Naive thymus-derived CD4-positive, alpha-beta T cell (primary cell): ENCODE data around the gene TAF7L. TPM values are rescaled to one million over a fixed set of nuclear protein-coding genes. Genes with fewer than 3 reads are reported as not detected.
A peak's percentile ranks its signal among the peaks of the same experiment; 100 is the strongest.

Experiments used
- ATAC-seq: fragments of 150-1000 bp; cut with Tn5 transposase; 2 replicates; pipeline ENCODE4 v1.10.0; 2021; ENCODE audit warnings: mild to moderate bottlenecking, moderate library complexity
- CTCF ChIA-PET: fragments of 350-600 bp; sonication (Branson Sonifier 250); formaldehyde crosslinking; loops from one replicate; lab custom pipeline; 2021; ENCODE audit warnings: antibody characterized with exemption; lab: Charles Lee
- POLR2A ChIA-PET: fragments of 350-600 bp; sonication (Branson Sonifier 250); formaldehyde crosslinking; loops from one replicate; lab custom pipeline; 2021; ENCODE audit warnings: antibody characterized with exemption, inconsistent platforms; lab: Charles Lee
- DNase-seq, 9 donors: peaks; one replicate each; pipeline versions ENCODE4 v3.0.0 to v3.0.0-alpha.2; 2020 to 2022; ENCODE audit warnings: mixed read lengths in 1 of 9
- H3K27ac ChIP-seq: one replicate; pipeline ENCODE4 v1.7.0; 2013; ENCODE audit warnings: mild to moderate bottlenecking, low read depth, low read length, moderate library complexity
- H3K27me3 ChIP-seq, 2 donors: one replicate each; pipeline ENCODE4 v1.7.0; 2013; ENCODE audit warnings: low read length in 2 of 2, mild to moderate bottlenecking in 2 of 2, moderate library complexity in 2 of 2; ENCODE audit not compliant: control insufficient read depth in 2 of 2, insufficient read depth in 2 of 2
- H3K36me3 ChIP-seq, 3 experiments: 1 replicate in 2 of 3; 2 replicates in 1 of 3; pipeline ENCODE4 v1.7.0; 2013; ENCODE audit warnings: low read length in 3 of 3, mild to moderate bottlenecking in 3 of 3, moderate library complexity in 1 of 3; ENCODE audit not compliant: insufficient read depth in 3 of 3, control insufficient read depth in 2 of 3
- H3K4me1 ChIP-seq, 2 donors: one replicate each; pipeline ENCODE4 v1.7.0; 2013; ENCODE audit warnings: low read length in 2 of 2, mild to moderate bottlenecking in 2 of 2, moderate library complexity in 1 of 2; ENCODE audit not compliant: control insufficient read depth in 2 of 2, insufficient read depth in 2 of 2
- H3K4me3 ChIP-seq: 2 replicates; pipeline ENCODE4 v1.7.0; 2013; ENCODE audit warnings: mild to moderate bottlenecking, low read length
- H3K9me3 ChIP-seq, 3 experiments: 1 replicate in 2 of 3; 2 replicates in 1 of 3; pipeline ENCODE4 v1.7.0; 2013; ENCODE audit warnings: low read length in 3 of 3; ENCODE audit not compliant: control insufficient read depth in 2 of 3
- H3K27ac Mint-ChIP-seq, 9 donors: one replicate each; pipeline ENCODE4 v1.8.0; 2020 to 2022; ENCODE audit warnings: mixed read lengths in 9 of 9, mild to moderate bottlenecking in 8 of 9, moderate library complexity in 5 of 9, inconsistent platforms in 2 of 9
- H3K27me3 Mint-ChIP-seq, 5 donors: one replicate each; pipeline ENCODE4 v1.8.0; 2021 to 2022; ENCODE audit warnings: mixed read lengths in 5 of 5, mild to moderate bottlenecking in 1 of 5
- H3K36me3 Mint-ChIP-seq, 5 donors: one replicate each; pipeline ENCODE4 v1.8.0; 2020 to 2022; ENCODE audit warnings: mixed read lengths in 5 of 5, mild to moderate bottlenecking in 3 of 5, inconsistent platforms in 1 of 5
- H3K4me1 Mint-ChIP-seq, 7 donors: one replicate each; pipeline ENCODE4 v1.8.0; 2020 to 2022; ENCODE audit warnings: mixed read lengths in 7 of 7, mild to moderate bottlenecking in 3 of 7, inconsistent platforms in 1 of 7
- H3K4me3 Mint-ChIP-seq, 10 donors: one replicate each; pipeline ENCODE4 v1.8.0; 2020 to 2022; ENCODE audit warnings: mild to moderate bottlenecking in 10 of 10, mixed read lengths in 10 of 10, moderate library complexity in 6 of 10, inconsistent platforms in 2 of 10
- H3K9me3 Mint-ChIP-seq, 11 donors: one replicate each; pipeline ENCODE4 v1.8.0; 2020 to 2022; ENCODE audit warnings: mixed read lengths in 11 of 11, mild to moderate bottlenecking in 4 of 11, inconsistent platforms in 1 of 11, moderate library complexity in 1 of 11
- intact Hi-C, 2 donors: fragments of 100-400 bp; cut with micrococcal nuclease; formaldehyde crosslinking; loops; one replicate each; pipeline ENCODE4 v1.15.1; 2023
- polyA plus RNA-seq, 2 donors: library from polyadenylated mRNA; unstranded; fragments of 300-500 nt; fragmentation: Illumina TruSeq; gene quantifications; one replicate each; pipeline ENCODE4 v1.2.3, GENCODE V29; 2021
- total RNA-seq, 6 experiments: library from RNA in 5 of 6; stranded (reverse) in 5 of 6; gene quantifications; 1 replicate in 5 of 6; 2 replicates in 1 of 6; pipeline ENCODE4 v1.2.3 and lab custom pipeline; 2021 to 2026

The TAF7L gene
- total and polyA plus RNA-seq, 7 experiments from 2014 or later, result 0.15 TPM; not detected in 6

GRCh38 chrX:101287402-101287801, 3.7 kb downstream of the TAF7L start:
- ATAC-seq, result peak; percentile 55

GRCh38 chrX:101276238-101276637, 14.9 kb downstream of the TAF7L start:
- Histone ChIP-seq H3K27ac (no peak overlapping the region), H3K4me3 (no peak overlapping the region), H3K4me1 (no peaks in the 10 kb centered on the region), H3K27me3 (no peaks in the 10 kb centered on the region), H3K36me3 (no peaks in the 10 kb centered on the region), H3K9me3 (no peaks in the 10 kb centered on the region)
- Mint-ChIP-seq H3K27me3 (peaks cover 0 to 3% (median 0%) of the 10 kb centered on the region in 5 donors), H3K4me3 (no peak overlapping the region), H3K9me3 (no peaks in the 10 kb centered on the region), H3K4me1 (peaks cover 0 to 2% (median 0%) of the 10 kb centered on the region in 7 donors), H3K27ac (no peak overlapping the region), H3K36me3 (no peaks in the 10 kb centered on the region)
- intact Hi-C loops, result no loop called here
- ATAC-seq (no peak), DNase-seq (no peak)
- ChIA-PET CTCF (interaction anchor here (0.8 kb wide), 1 partner anchor 11 kb away, joined by 3 read pairs; no protein-coding TSS in a partner anchor), POLR2A (no interaction called here)

More at GRCh38 chrX:101287402-101287801, 3.7 kb downstream of the TAF7L start:
- Mint-ChIP-seq H3K27me3 (peaks cover 0 to 6% (median 0%) of the 10 kb centered on the region in 5 donors), H3K9me3 (peaks cover 0 to 2% (median 0%) of the 10 kb centered on the region in 11 donors), H3K4me1 (no peaks in the 10 kb centered on the region), H3K27ac (no peak overlapping the region), H3K4me3 (no peak overlapping the region), H3K36me3 (no peaks in the 10 kb centered on the region)
- CTCF ChIA-PET, result no interaction called here
- no peaks in the 10 kb centered on the region for H3K9me3 ChIP-seq
- POLR2A ChIA-PET, result no interaction called here
- no peaks in the 10 kb centered on the region for H3K4me1 ChIP-seq
- peak in 6 of 9 donors; percentile 1 to 44 (median 38) for DNase-seq
- intact Hi-C loops, result loop anchor here in 1 of 2 donors (1.0 kb wide), 2 partner anchors 392 to 519 kb away; no protein-coding TSS in a partner anchor
- H3K27ac ChIP-seq, result no peak overlapping the region
- H3K36me3 ChIP-seq, result no peaks in the 10 kb centered on the region
- no peaks in the 10 kb centered on the region for H3K27me3 ChIP-seq
- no peak overlapping the region for H3K4me3 ChIP-seq

- no peak for ATAC-seq
- POLR2A ChIA-PET, result no interaction called here
- H3K4me3 ChIP-seq, result no peak overlapping the region
- H3K27me3 ChIP-seq, result no peaks in the 10 kb centered on the region
- no peak for DNase-seq
- no peak overlapping the region for H3K27ac ChIP-seq
- H3K36me3 ChIP-seq, result no peaks in the 10 kb centered on the region
- intact Hi-C loops, result no loop called here
- peaks cover 0 to 2% (median 0%) of the 10 kb centered on the region in 7 donors for H3K4me1 Mint-ChIP-seq
- H3K9me3 Mint-ChIP-seq, result no peaks in the 10 kb centered on the region
- no peak overlapping the region for H3K27ac Mint-ChIP-seq
- CTCF ChIA-PET, result no interaction called here
- H3K27me3 Mint-ChIP-seq, result no peaks in the 10 kb centered on the region
- no peak overlapping the region for H3K4me3 Mint-ChIP-seq
- H3K4me1 ChIP-seq, result no peaks in the 10 kb centered on the region
- no peaks in the 10 kb centered on the region for H3K9me3 ChIP-seq
- H3K36me3 Mint-ChIP-seq, result no peaks in the 10 kb centered on the region
These were observed 16.9 kb downstream of the TAF7L start for GRCh38 chrX:101274198-101274597.

- Mint-ChIP-seq H3K27ac (no peak overlapping the region), H3K4me1 (no peaks in the 10 kb centered on the region), H3K4me3 (no peak overlapping the region), H3K9me3 (peaks cover 0 to 2% (median 0%) of the 10 kb centered on the region in 11 donors), H3K27me3 (no peaks in the 10 kb centered on the region), H3K36me3 (no peaks in the 10 kb centered on the region)
- ChIA-PET CTCF (interaction anchor here (0.6 kb wide), 1 partner anchor 10 kb away, joined by 3 read pairs; no protein-coding TSS in a partner anchor), POLR2A (no interaction called here)
- ATAC-seq (no peak), DNase-seq (no peak)
- intact Hi-C loops, result no loop called here
- no peak overlapping the region for H3K27ac ChIP-seq
- H3K9me3 ChIP-seq, result no peaks in the 10 kb centered on the region
- H3K27me3 ChIP-seq, result no peaks in the 10 kb centered on the region
- H3K4me1 ChIP-seq, result no peaks in the 10 kb centered on the region
- H3K4me3 ChIP-seq, result no peak overlapping the region
- no peaks in the 10 kb centered on the region for H3K36me3 ChIP-seq
These were observed 25.2 kb downstream of the TAF7L start for GRCh38 chrX:101265869-101266428.

DNA sequence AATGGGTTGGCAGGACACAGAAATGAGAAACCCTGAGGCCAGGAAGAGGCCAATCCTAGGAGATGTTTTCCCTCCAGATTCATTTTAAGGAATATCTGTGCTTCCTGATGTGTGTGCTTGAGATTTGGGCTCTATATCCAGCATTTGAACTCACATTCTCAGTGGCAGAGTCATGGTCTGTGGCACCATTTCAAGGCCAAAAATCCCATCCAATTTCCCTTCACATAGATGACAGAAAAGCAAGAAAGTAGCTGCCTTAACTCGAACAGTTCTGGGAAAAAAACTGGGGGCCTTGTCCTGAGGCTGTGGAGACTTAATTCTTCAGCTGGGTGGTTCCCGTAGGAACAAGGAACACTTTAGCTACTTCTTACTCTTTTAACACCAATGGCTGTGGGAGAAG, 27.4 kb downstream of the TAF7L start:
- no peak for DNase-seq
- no peaks in the 10 kb centered on the region for H3K9me3 Mint-ChIP-seq
- no peaks in the 10 kb centered on the region for H3K4me1 ChIP-seq
- H3K27ac Mint-ChIP-seq, result no peak overlapping the region
- H3K4me3 ChIP-seq, result no peak overlapping the region
- peaks cover 0 to 5% (median 3%) of the 10 kb centered on the region in 7 donors for H3K4me1 Mint-ChIP-seq
- no peaks in the 10 kb centered on the region for H3K27me3 ChIP-seq
- no peak overlapping the region for H3K4me3 Mint-ChIP-seq
- no peaks in the 10 kb centered on the region for H3K27me3 Mint-ChIP-seq
- H3K36me3 ChIP-seq, result no peaks in the 10 kb centered on the region
- H3K9me3 ChIP-seq, result no peaks in the 10 kb centered on the region
- CTCF ChIA-PET, result interaction anchor here (0.5 kb wide), 1 partner anchor 413 kb away, joined by 6 read pairs; no protein-coding TSS in a partner anchor
- H3K27ac ChIP-seq, result no peak overlapping the region
- no peaks in the 10 kb centered on the region for H3K36me3 Mint-ChIP-seq
- intact Hi-C loops, result no loop called here
- POLR2A ChIA-PET, result no interaction called here
- ATAC-seq, result no peak

DNA sequence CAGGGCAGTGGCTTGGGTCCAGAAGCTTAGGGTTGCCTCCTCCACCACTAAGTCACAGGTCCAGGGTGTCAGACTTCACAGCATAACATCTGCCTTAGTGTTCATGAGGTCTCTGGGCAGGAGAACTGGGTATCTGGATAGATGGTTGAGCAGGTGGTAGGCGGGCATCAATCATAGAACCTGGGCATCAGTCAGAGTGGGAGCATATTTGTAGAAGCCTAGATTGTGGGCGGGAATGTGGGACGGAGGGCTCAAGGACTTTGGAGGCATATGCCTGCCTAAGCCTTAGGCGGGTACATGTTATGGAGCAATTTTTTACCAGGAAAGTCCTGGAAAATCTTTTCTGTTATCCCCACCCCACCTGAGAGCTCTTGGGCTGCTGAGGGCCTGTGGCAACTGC, 28.5 kb downstream of the TAF7L start:
- Histone ChIP-seq H3K4me3 (no peak overlapping the region), H3K36me3 (no peaks in the 10 kb centered on the region), H3K27ac (no peak overlapping the region), H3K9me3 (no peaks in the 10 kb centered on the region), H3K27me3 (no peaks in the 10 kb centered on the region), H3K4me1 (no peaks in the 10 kb centered on the region)
- Mint-ChIP-seq H3K36me3 (no peaks in the 10 kb centered on the region), H3K9me3 (no peaks in the 10 kb centered on the region), H3K4me3 (no peak overlapping the region), H3K27me3 (no peaks in the 10 kb centered on the region), H3K27ac (no peak overlapping the region), H3K4me1 (peaks cover 0 to 15% (median 14%) of the 10 kb centered on the region in 7 donors)
- intact Hi-C loops, result no loop called here
- ChIA-PET CTCF (no interaction called here), POLR2A (no interaction called here)
- ATAC-seq, result no peak
- no peak for DNase-seq

- Mint-ChIP-seq H3K36me3 (no peaks in the 10 kb centered on the region), H3K27ac (no peak overlapping the region), H3K4me3 (no peak overlapping the region), H3K27me3 (no peaks in the 10 kb centered on the region), H3K4me1 (peaks cover 0 to 29% (median 16%) of the 10 kb centered on the region in 7 donors), H3K9me3 (no peaks in the 10 kb centered on the region)
- Histone ChIP-seq H3K27me3 (no peaks in the 10 kb centered on the region), H3K4me1 (no peaks in the 10 kb centered on the region), H3K36me3 (no peaks in the 10 kb centered on the region), H3K27ac (no peak overlapping the region), H3K9me3 (no peaks in the 10 kb centered on the region), H3K4me3 (no peak overlapping the region)
- DNase-seq (no peak), ATAC-seq (no peak)
- intact Hi-C loops, result no loop called here
- POLR2A ChIA-PET, result no interaction called here
- CTCF ChIA-PET, result no interaction called here
These were observed 30.7 kb downstream of the TAF7L start for GRCh38 chrX:101260435-101260834.
